GM12874 (cell line): ENCODE measurements around the gene C1QB.

ENCODE experiments used
- CTCF ChIP-seq: IDR thresholded peaks from 2 replicates; pipeline ENCODE4 v1.5.1; 2011; ENCODE audit warnings: low read depth, mild to moderate bottlenecking, control low read depth, low read length, moderate library complexity; ENCODE audit not compliant: insufficient read depth

Gene C1QB

GRCh38 chr1:22680726-22681125 is 27.7 kb downstream of the C1QB start:
- no peak for TF ChIP-seq CTCF

- TF ChIP-seq CTCF, result no peak
Observed at GRCh38 chr1:22681556-22682276, 28.7 kb downstream of the C1QB start.

GRCh38 chr1:22683547-22683946 is 30.5 kb downstream of the C1QB start:
- TF ChIP-seq CTCF, result no peak

- no peak for TF ChIP-seq CTCF
Observed at GRCh38 chr1:22685591-22686059, 32.6 kb downstream of the C1QB start.

- no peak for TF ChIP-seq CTCF
Observed at GRCh38 chr1:22687191-22687590, 34.2 kb downstream of the C1QB start.

GRCh38 chr1:22688466-22688865 is 35.4 kb downstream of the C1QB start:
- no peak for TF ChIP-seq CTCF

GRCh38 chr1:22689505-22689904 is 36.5 kb downstream of the C1QB start:
- no peak for TF ChIP-seq CTCF
